Endodermal cell (in vitro differentiated cells): ENCODE results near the gene NEMP2. TPM values are rescaled to one million over a fixed set of nuclear protein-coding genes. Genes with fewer than 3 reads are reported as not detected.
"Not testable (repeated sequence)": the region's sequence is repeated elsewhere in the genome, so short reads cannot be mapped to it uniquely, and the experiment has no call there.

Source experiments
- DNase-seq: peaks from one replicate; pipeline ENCODE4 v3.0.0-alpha.2; 2017
- H3K27ac ChIP-seq: 2 replicates; pipeline ENCODE4 v1.5.1; 2013; ENCODE audit warnings: mild to moderate bottlenecking, low read depth, low read length, moderate library complexity
- H3K27me3 ChIP-seq: 2 replicates; pipeline ENCODE4 v1.6.1; 2013; ENCODE audit warnings: mild to moderate bottlenecking, low read length, moderate library complexity; ENCODE audit not compliant: insufficient read depth, control insufficient read depth, poor library complexity, severe bottlenecking
- H3K36me3 ChIP-seq: 2 replicates; pipeline ENCODE4 v1.7.0; 2013; ENCODE audit warnings: mild to moderate bottlenecking, low read length, moderate library complexity; ENCODE audit not compliant: control insufficient read depth, insufficient read depth
- H3K4me1 ChIP-seq: one replicate; pipeline ENCODE4 v1.7.0; 2013; ENCODE audit warnings: low read length; ENCODE audit not compliant: control insufficient read depth, insufficient read depth
- H3K4me3 ChIP-seq: 2 replicates; pipeline ENCODE4 v1.5.1; 2013; ENCODE audit warnings: mild to moderate bottlenecking, low read length, moderate library complexity
- H3K9ac ChIP-seq: 2 replicates; pipeline ENCODE4 v1.6.1; 2013; ENCODE audit warnings: mild to moderate bottlenecking, low read length, moderate library complexity; ENCODE audit not compliant: poor library complexity, severe bottlenecking; ENCODE audit errors: extremely low read depth
- H3K9me3 ChIP-seq: 2 replicates; pipeline ENCODE4 v1.6.1; 2013; ENCODE audit warnings: mild to moderate bottlenecking, low read length, moderate library complexity; ENCODE audit not compliant: control insufficient read depth
- H3K27ac Mint-ChIP-seq: 2 replicates; pipeline ENCODE4 v1.8.0; 2020; ENCODE audit warnings: mixed read lengths
- H3K27me3 Mint-ChIP-seq: 2 replicates; pipeline ENCODE4 v1.8.0; 2021; ENCODE audit warnings: mild to moderate bottlenecking, mixed read lengths; ENCODE audit not compliant: insufficient read depth
- H3K36me3 Mint-ChIP-seq: 2 replicates; pipeline ENCODE4 v1.8.0; 2020; ENCODE audit warnings: low read depth, mixed read lengths
- H3K4me1 Mint-ChIP-seq: 2 replicates; pipeline ENCODE4 v1.8.0; 2020; ENCODE audit warnings: mixed read lengths
- H3K4me3 Mint-ChIP-seq: 2 replicates; pipeline ENCODE4 v1.8.0; 2020; ENCODE audit warnings: mild to moderate bottlenecking, moderate library complexity, mixed read lengths
- H3K9me3 Mint-ChIP-seq: 2 replicates; pipeline ENCODE4 v1.8.0; 2020; ENCODE audit warnings: mild to moderate bottlenecking, mixed read lengths
- WGBS, 2 experiments: methylation state at CpG; one replicate each; pipeline versions ENCODE4 v1.1.5 to v1.1.7; 2013; ENCODE audit warnings: missing lambda C conversion rate in 2 of 2, mixed read lengths in 1 of 2; ENCODE audit not compliant: insufficient coverage in 1 of 2, insufficient read length in 1 of 2; 5-methylcytosine and 5-hydroxymethylcytosine counted together
- total RNA-seq, 2 donors: library from RNA; stranded (reverse); fragmentation: NEBNext Ultra II Directional in 1 of 2; extraction: Animal tissue kit (Norgen Biotek cat#: 25700) in 1 of 2; gene quantifications; 2 replicates in 1 of 2; 3 replicates in 1 of 2; pipeline ENCODE4 v1.2.1, GENCODE V29; 2021
- TF ChIP-seq, protein P1 (sequence below): fragments of 200-600 bp; sonication (generic); conservative IDR thresholded peaks from 2 replicates; pipeline ENCODE4 v1.5.0; 2021; ENCODE audit warnings: antibody characterized with exemption, mild to moderate bottlenecking

Gene NEMP2
- total RNA-seq, 2 donors from 2014 or later, result 7.2 to 11.3 TPM

DNA sequence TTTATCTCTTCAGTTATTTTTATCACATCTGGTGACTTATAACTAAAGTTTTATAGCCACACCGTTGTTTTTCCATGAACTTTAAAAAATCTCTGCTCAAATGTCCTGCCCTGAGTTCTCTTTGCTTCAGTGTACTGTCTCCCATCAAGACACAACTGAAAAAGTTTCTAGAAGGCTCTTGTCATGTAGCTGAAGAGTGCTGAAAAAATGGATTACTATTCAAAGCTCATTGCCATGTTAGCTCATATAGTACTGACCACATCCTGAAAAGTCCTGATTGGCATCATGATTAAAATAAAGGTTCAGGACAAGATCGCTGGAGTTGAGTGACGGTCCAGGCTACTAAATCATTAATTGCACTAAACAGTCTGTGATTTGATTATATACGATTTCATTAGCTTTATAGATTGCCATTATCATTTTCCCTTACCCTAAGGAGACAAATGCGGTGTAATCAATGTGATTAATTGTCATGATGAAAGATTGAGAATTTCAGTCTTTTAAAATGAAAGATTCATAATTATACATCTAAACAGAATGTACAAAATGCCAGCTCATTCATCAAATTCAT lies 64.2 kb downstream of the NEMP2 start:
- Histone ChIP-seq H3K36me3 (no peaks in the 10 kb centered on the region), H3K9me3 (no peaks in the 10 kb centered on the region), H3K9ac (no peak overlapping the region), H3K27me3 (no peaks in the 10 kb centered on the region), H3K4me1 (no peaks in the 10 kb centered on the region), H3K4me3 (no peak overlapping the region), H3K27ac (no peak overlapping the region)
- Mint-ChIP-seq H3K4me3 (no peak overlapping the region), H3K36me3 (peaks cover 9% of the 10 kb centered on the region), H3K9me3 (peaks cover 31% of the 10 kb centered on the region), H3K4me1 (no peaks in the 10 kb centered on the region), H3K27ac (no peak overlapping the region), H3K27me3 (no peaks in the 10 kb centered on the region)
- whole genome bisulfite sequencing, 2 experiments, result 83 to 98% methylated on average over 1 to 4 of the region's 5 CpGs
- TF ChIP-seq, protein P1, sequence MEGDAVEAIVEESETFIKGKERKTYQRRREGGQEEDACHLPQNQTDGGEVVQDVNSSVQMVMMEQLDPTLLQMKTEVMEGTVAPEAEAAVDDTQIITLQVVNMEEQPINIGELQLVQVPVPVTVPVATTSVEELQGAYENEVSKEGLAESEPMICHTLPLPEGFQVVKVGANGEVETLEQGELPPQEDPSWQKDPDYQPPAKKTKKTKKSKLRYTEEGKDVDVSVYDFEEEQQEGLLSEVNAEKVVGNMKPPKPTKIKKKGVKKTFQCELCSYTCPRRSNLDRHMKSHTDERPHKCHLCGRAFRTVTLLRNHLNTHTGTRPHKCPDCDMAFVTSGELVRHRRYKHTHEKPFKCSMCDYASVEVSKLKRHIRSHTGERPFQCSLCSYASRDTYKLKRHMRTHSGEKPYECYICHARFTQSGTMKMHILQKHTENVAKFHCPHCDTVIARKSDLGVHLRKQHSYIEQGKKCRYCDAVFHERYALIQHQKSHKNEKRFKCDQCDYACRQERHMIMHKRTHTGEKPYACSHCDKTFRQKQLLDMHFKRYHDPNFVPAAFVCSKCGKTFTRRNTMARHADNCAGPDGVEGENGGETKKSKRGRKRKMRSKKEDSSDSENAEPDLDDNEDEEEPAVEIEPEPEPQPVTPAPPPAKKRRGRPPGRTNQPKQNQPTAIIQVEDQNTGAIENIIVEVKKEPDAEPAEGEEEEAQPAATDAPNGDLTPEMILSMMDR, result no peak
- DNase-seq, result no peak

DNA sequence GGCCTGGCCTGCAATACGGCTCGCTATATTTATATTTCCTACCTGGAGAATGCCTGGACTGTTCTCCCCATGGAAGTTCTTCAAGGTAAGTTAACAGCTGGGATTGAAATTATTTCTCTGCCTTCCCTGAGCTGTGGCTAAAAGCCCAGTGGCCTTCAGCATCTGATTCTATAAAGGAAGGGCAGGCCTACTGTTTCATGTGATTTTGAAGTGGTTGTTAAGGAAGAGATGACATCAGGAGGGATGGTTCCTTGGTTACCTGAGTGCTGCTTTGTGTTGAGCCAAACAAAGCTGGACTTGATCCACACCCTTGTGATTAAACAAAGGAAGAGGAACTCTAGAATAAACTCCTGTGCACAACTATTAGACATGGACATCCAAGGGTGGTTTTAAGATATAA lies 64.8 kb downstream of the NEMP2 start:
- H3K4me1 Mint-ChIP-seq, result no peaks in the 10 kb centered on the region
- Histone ChIP-seq H3K36me3 (no peaks in the 10 kb centered on the region), H3K9me3 (no peaks in the 10 kb centered on the region), H3K9ac (no peak overlapping the region), H3K27me3 (no peaks in the 10 kb centered on the region), H3K4me3 (no peak overlapping the region), H3K4me1 (no peaks in the 10 kb centered on the region), H3K27ac (no peak overlapping the region)
- H3K9me3 Mint-ChIP-seq, result peaks cover 31% of the 10 kb centered on the region
- H3K36me3 Mint-ChIP-seq, result peaks cover 9% of the 10 kb centered on the region
- H3K4me3 Mint-ChIP-seq, result no peak overlapping the region
- TF ChIP-seq, protein P1, result no peak
- no peak overlapping the region for H3K27ac Mint-ChIP-seq
- H3K27me3 Mint-ChIP-seq, result no peaks in the 10 kb centered on the region
- DNase-seq, result no peak
- 98% methylated on average over 2 of the region's 2 CpGs; no CpG with 5 or more reads in 1 of the 2 experiments for WGBS, 2 experiments

DNA sequence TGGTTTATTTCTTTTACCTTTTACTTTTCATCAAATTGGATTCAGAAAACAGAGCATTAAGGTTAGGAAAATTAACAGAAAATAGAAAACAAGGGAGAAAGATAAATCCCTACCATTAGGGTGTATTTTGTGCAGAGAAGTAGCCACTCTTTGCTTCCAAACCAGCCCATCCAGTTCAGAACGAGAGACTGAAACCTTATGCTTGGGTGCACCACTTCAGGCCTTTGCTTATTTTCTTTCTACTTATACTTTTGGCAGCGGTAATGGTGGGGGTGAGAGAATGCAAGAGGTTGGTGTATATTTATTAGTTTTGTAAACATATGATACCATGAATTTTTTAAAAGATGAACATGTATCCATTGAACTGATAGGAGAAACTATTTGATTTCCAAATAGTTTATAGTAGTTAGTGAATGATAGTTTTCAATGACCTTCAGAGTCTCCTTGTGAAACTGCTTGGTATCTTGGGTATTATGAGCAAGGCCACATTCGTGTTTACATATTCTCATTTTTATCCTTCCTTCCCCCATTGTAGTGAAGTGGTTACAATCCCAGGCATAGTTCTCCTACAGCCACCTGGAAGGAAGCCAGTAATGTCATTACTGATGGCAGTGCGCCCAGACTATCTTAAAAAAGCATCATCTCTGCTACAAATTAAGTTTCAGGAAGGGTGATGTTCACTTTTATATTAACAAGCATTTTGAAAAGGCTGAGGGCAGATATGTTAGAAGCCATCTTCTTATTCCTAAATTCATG lies 65.5 kb downstream of the NEMP2 start:
- 86 to 94% methylated on average over 1 to 3 of the region's 4 CpGs for WGBS, 2 experiments
- H3K4me3 Mint-ChIP-seq, result no peak overlapping the region
- Histone ChIP-seq H3K4me3 (no peak overlapping the region), H3K9ac (no peak overlapping the region), H3K36me3 (no peaks in the 10 kb centered on the region), H3K9me3 (no peaks in the 10 kb centered on the region), H3K27me3 (no peaks in the 10 kb centered on the region), H3K27ac (no peak overlapping the region), H3K4me1 (no peaks in the 10 kb centered on the region)
- no peaks in the 10 kb centered on the region for H3K27me3 Mint-ChIP-seq
- DNase-seq, result no peak
- no peak overlapping the region for H3K27ac Mint-ChIP-seq
- peaks cover 9% of the 10 kb centered on the region for H3K36me3 Mint-ChIP-seq
- H3K4me1 Mint-ChIP-seq, result no peaks in the 10 kb centered on the region
- peaks cover 31% of the 10 kb centered on the region for H3K9me3 Mint-ChIP-seq
- TF ChIP-seq, protein P1, result no peak

DNA sequence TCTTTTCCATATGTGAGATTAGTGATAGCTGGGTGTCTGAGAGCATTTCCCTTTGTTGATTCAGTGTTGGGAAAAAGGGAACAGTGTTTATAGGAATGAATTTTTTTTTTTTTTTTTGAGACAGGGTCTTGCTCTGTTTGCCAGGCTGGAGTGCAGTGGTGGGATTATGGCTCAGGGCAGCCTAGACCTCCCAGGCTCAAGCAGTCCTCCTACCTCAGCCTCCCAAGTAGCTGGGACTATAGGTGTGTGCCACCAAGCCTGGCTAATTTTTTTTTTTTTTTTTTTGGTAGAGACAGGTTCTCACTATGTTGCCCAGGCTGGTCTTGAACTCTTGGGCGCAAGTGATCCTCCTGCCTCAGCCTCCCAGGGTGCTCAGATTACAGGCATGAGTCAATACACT lies 66.2 kb downstream of the NEMP2 start:
- not testable (repeated sequence) for H3K4me1 ChIP-seq, H3K4me3 Mint-ChIP-seq, H3K27me3 Mint-ChIP-seq, H3K9me3 ChIP-seq, H3K4me3 ChIP-seq, H3K36me3 ChIP-seq, H3K4me1 Mint-ChIP-seq, H3K27me3 ChIP-seq, DNase-seq, H3K27ac ChIP-seq, H3K36me3 Mint-ChIP-seq, H3K9ac ChIP-seq, H3K27ac Mint-ChIP-seq
- 97 to 100% methylated on average over 1 of the region's 1 CpG for WGBS, 2 experiments
- peaks cover 25% of the 10 kb centered on the region for H3K9me3 Mint-ChIP-seq
